Rectal smooth muscle tissue (tissue), 1 donor: Measurements from ENCODE around the gene CDC6.

ENCODE experiments used
- H3K27ac ChIP-seq: one replicate; pipeline ENCODE4 v1.7.0; 2013; ENCODE audit warnings: low read depth, low read length, inconsistent platforms
- H3K27me3 ChIP-seq: one replicate; pipeline ENCODE4 v1.7.0; 2013; ENCODE audit warnings: low read length; ENCODE audit not compliant: control insufficient read depth, insufficient read depth
- H3K36me3 ChIP-seq: one replicate; pipeline ENCODE4 v1.7.0; 2013; ENCODE audit warnings: low read length; ENCODE audit not compliant: control insufficient read depth, insufficient read depth
- H3K4me1 ChIP-seq: one replicate; pipeline ENCODE4 v1.7.0; 2013; ENCODE audit warnings: low read length; ENCODE audit not compliant: control insufficient read depth, insufficient read depth
- H3K4me3 ChIP-seq: one replicate; pipeline ENCODE4 v1.7.0; 2013; ENCODE audit warnings: low read length
- H3K9ac ChIP-seq: one replicate; pipeline ENCODE4 v1.7.0; 2013; ENCODE audit warnings: low read length

Gene CDC6

GRCh38 chr17:40307001-40307730 lies 19.5 kb downstream of the CDC6 start:
- Histone ChIP-seq H3K9ac (no peak overlapping the region), H3K4me1 (peaks cover 41% of the 10 kb centered on the region)

GRCh38 chr17:40307740-40308239 lies 20.1 kb downstream of the CDC6 start:
- H3K4me3 ChIP-seq, result no peak overlapping the region
- H3K36me3 ChIP-seq, result no peaks in the 10 kb centered on the region
- no peak overlapping the region for H3K9ac ChIP-seq
- no peak overlapping the region for H3K27ac ChIP-seq
- peaks cover 47% of the 10 kb centered on the region for H3K4me1 ChIP-seq
- no peaks in the 10 kb centered on the region for H3K27me3 ChIP-seq

More at GRCh38 chr17:40307001-40307730, 19.5 kb downstream of the CDC6 start:
- no peak overlapping the region for H3K4me3 ChIP-seq
- no peaks in the 10 kb centered on the region for H3K27me3 ChIP-seq
- peak overlapping the region; percentile 21 for H3K27ac ChIP-seq
- no peaks in the 10 kb centered on the region for H3K36me3 ChIP-seq

DNA sequence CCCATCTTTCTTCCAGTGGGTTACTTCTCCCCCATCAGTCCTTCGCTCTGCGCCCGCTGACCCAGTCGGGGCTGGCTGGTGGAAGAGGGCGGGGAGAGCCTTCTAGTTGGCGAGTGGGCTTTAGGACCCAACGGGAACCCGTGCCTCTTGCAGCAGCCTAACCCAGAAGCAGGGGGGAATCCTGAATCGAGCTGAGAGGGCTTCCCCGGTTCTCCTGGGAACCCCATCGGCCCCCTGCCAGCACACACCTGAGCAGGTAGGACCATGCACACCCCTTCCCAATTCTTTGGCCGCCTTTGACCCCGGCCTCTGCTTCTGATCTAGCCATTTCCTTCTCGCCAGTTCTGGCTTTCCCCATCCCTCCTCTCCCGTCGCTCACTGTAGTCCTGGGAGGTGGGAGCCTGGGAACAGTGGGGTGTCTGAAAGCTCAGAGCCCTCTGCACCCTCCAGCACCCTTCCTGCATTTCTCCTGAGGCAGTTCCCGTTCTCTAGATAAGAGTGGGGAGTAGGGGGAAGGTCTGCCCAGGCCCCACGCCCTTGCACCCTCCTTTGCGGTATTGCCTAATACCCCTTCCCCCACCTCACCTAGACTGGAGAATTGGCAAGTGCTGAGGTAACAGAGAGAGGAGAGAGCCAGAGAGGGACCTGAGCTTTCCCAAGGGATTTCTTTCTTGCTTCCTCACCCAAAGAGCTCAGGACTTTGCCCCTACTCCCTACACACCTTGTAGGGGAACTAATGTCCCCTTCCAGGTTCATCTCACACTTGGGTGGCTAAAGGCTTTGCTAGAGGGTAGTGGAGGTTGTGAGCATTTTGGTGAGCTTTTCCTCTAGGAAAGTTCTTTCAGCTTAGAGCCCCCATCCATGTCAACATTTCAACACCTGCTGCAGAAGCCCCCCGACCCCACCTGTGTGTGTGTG lies 21.6 kb downstream of the CDC6 start, which contains the start of gene RARA:
RARA (plus strand) TSS at position 150 of the 918 bp plus-strand sequence. CDS start 22,039 bp downstream, outside the sequence.
- no peaks in the 10 kb centered on the region for H3K36me3 ChIP-seq
- no peaks in the 10 kb centered on the region for H3K27me3 ChIP-seq
- peak within 1 kb of the TSS; percentile 19 for H3K9ac ChIP-seq
- no peak within 1 kb of the TSS for H3K27ac ChIP-seq
- peaks cover 38% of the 10 kb centered on the region for H3K4me1 ChIP-seq
- H3K4me3 ChIP-seq, result peak within 1 kb of the TSS; percentile 69

DNA sequence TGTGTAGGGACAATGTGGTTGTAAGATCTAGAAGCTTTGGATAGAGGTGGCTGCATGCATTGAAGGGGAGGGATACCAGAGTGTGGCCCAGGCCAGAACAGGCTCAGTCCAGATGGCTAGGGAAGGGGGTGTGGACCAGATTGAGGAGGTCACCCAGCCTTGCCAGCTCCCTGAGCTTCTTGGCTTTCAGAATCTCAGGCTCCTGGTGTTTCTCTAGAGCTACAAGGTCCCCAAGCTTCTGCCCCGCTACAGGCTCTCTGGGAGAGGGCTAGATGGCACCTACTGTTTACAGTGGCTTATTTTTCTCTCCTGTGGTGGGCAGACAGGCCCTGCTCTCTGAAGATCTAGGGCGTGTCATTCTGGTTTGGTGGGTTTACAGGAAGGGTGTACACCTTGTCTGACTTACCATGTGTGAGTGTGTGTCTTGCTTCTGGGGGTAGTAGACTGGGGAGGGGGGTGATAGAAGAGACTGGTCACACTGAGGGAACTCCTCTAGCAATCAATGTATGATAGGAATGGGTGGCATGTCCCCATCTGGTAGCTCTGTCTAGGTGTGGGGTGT lies 22.4 kb downstream of the CDC6 start:
- Histone ChIP-seq H3K9ac (no peak overlapping the region), H3K27ac (no peak overlapping the region)

GRCh38 chr17:40310882-40311391 lies 23.3 kb downstream of the CDC6 start:
- Histone ChIP-seq H3K4me3 (no peak overlapping the region), H3K4me1 (peaks cover 38% of the 10 kb centered on the region), H3K9ac (no peak overlapping the region)

More for the DNA sequence above, 22.4 kb downstream of the CDC6 start:
- Histone ChIP-seq H3K27me3 (no peaks in the 10 kb centered on the region), H3K4me1 (peaks cover 32% of the 10 kb centered on the region), H3K4me3 (peak overlapping the region; percentile 69), H3K36me3 (no peaks in the 10 kb centered on the region)

DNA sequence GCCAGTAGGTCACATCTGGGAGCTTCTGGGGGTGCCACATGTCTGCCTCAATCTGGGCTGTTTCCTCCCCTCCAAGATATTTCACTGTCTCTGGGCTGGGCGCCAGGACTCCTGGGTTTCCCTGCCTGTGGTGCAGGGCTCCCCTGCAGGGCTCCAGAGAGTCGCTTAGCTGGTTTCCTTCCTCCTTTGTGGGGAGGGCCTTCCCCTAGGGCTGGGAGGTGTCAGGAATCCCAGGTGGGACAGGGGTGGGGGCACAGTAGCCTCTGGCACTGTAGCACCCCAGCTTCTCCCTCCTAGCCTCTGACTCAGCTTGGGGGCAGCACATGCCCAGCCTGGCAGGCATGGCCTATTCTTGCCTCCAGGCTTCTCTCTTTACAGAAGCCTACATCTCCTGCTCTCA lies 23.9 kb downstream of the CDC6 start:
- H3K4me3 ChIP-seq, result no peak overlapping the region
- no peak overlapping the region for H3K9ac ChIP-seq
- H3K27ac ChIP-seq, result peak overlapping the region; percentile 35
- H3K27me3 ChIP-seq, result no peaks in the 10 kb centered on the region
- peaks cover 44% of the 10 kb centered on the region for H3K4me1 ChIP-seq
- H3K36me3 ChIP-seq, result no peaks in the 10 kb centered on the region

More at GRCh38 chr17:40310882-40311391, 23.3 kb downstream of the CDC6 start:
- Histone ChIP-seq H3K27me3 (no peaks in the 10 kb centered on the region), H3K36me3 (no peaks in the 10 kb centered on the region), H3K27ac (no peak overlapping the region)

DNA sequence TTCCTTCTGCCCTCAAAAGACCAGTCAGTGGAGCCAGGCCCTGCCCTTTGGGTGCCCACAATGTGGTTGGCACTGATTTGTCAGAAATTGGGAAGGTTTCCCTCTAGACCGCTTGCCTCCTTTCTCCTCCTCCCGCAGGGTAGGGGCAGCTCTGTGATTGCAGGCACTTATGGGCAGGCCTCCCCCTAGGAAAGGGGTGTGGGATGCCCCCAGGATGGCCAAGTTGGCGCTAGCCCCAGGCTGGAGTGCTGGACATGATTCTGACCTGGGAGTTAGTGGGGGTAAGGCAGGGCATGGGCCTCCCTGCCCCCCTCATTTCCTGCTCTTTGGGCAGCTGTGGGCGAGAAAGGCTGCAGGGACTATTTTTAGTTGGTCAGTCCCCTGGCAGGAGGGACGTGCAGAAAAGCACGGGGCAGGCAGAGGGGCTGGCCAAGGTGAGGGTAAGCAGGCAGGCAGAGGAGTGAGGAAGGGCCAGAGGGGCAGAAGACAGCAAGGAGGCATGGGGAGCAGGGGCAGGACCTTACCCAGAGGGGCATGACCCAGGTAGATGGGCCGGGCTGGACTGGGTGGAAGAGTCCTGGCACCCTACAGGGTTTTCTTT lies 24.6 kb downstream of the CDC6 start:
- H3K4me1 ChIP-seq, result peaks cover 46% of the 10 kb centered on the region
- H3K9ac ChIP-seq, result no peak overlapping the region
- H3K4me3 ChIP-seq, result no peak overlapping the region
- H3K27ac ChIP-seq, result peak overlapping the region; percentile 19
- H3K36me3 ChIP-seq, result no peaks in the 10 kb centered on the region
- no peaks in the 10 kb centered on the region for H3K27me3 ChIP-seq

DNA sequence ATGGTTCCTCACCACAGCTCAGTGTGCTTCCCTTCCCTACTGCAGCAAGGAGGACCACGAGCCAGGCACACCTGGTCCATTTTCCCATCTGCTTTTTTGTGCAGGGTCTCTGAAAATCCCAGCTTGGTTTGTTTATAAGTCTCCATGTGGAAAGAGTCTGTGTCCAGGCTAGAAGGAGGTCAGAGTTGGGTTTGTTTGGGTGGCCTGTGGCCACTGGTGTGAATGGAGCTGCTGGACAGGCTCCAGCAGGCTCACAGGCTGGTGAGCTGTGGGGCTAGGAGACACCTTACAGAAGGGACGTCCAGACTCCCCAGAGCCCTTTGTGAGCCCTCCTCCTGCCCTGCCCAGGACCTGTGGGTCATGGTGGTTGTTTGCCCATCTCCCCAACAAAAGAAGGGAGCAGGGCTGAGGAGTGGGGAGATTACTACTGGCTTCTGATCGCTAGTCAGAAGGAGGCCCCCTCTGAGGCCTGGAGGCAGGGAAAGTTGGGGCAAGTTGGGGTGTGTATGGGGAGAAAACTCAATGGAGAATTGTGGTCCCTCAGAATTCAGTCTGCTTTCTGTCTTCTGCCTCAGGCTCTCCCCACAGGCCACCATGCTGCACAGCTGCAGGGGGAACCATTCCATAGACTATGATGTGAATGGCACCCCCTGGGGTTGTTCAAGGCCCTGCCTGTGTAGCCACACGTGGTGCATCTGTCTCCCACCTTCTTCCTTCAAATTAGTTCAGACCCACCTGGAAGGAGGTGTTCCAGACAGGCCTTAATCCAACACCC lies 25.4 kb downstream of the CDC6 start:
- H3K4me3 ChIP-seq, result no peak overlapping the region

DNA sequence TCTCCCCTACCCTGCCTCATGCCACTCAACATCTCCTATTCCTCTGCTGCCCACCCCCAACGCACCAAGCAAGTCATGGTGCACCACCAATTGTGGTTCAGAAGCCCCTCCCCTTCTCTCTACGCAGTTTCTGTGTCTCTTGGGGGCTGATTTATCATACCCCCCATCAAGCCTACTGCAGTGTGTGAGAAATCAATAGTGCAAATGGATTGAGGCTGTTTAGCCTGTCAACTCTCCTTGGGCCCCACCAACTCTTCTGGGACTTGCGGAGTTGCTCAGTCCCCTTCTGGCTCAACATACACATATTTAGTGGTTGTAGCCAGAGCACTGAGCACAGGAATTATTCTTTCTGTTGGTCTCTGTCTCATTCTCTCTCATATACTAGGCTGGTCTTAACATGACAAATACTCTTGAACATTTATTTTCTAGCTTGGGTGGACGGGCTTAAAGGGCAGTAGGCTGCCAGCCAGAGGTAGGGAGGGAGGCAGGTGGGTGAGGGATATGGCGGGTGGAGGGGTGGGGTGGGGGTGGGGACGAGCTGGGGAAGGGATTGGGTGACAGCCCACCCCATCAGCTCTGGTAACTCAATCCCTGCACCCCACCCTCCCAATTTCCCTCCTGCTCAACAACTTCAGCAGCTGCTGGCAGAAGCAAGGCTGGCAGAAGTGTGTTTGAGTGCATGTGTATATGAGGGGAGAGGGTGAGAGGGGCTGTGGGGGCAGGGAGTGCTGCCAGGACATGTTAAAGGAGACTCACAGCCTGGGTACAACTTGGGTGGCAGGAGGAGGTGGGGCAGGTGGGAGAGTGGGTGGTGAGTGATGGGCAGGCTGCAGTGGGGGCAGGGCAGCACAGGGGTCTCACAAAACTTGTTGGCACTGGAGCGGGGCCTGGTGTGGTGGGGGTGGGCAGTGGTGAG lies 26.2 kb downstream of the CDC6 start:
- Histone ChIP-seq H3K4me3 (no peak overlapping the region), H3K36me3 (no peaks in the 10 kb centered on the region), H3K27ac (no peak overlapping the region), H3K9ac (no peak overlapping the region), H3K4me1 (peaks cover 50% of the 10 kb centered on the region), H3K27me3 (no peaks in the 10 kb centered on the region)

More for the DNA sequence above, 25.4 kb downstream of the CDC6 start:
- peaks cover 50% of the 10 kb centered on the region for H3K4me1 ChIP-seq
- no peaks in the 10 kb centered on the region for H3K27me3 ChIP-seq
- H3K36me3 ChIP-seq, result no peaks in the 10 kb centered on the region
- H3K9ac ChIP-seq, result no peak overlapping the region
- H3K27ac ChIP-seq, result no peak overlapping the region

- no peak overlapping the region for H3K4me3 ChIP-seq
- H3K27me3 ChIP-seq, result no peaks in the 10 kb centered on the region
- H3K9ac ChIP-seq, result no peak overlapping the region
- no peaks in the 10 kb centered on the region for H3K36me3 ChIP-seq
- H3K4me1 ChIP-seq, result peaks cover 51% of the 10 kb centered on the region
- H3K27ac ChIP-seq, result no peak overlapping the region
These were observed 26.9 kb downstream of the CDC6 start for GRCh38 chr17:40314584-40314956.
